ENCODE measurements around the gene NLRP3.
A peak's percentile ranks its signal among the peaks of the same experiment; 100 is the strongest.
"Not testable (repeated sequence)": the region's sequence is repeated elsewhere in the genome, so short reads cannot be mapped to it uniquely, and the experiment has no call there.

NLRP3 gene

DNA sequence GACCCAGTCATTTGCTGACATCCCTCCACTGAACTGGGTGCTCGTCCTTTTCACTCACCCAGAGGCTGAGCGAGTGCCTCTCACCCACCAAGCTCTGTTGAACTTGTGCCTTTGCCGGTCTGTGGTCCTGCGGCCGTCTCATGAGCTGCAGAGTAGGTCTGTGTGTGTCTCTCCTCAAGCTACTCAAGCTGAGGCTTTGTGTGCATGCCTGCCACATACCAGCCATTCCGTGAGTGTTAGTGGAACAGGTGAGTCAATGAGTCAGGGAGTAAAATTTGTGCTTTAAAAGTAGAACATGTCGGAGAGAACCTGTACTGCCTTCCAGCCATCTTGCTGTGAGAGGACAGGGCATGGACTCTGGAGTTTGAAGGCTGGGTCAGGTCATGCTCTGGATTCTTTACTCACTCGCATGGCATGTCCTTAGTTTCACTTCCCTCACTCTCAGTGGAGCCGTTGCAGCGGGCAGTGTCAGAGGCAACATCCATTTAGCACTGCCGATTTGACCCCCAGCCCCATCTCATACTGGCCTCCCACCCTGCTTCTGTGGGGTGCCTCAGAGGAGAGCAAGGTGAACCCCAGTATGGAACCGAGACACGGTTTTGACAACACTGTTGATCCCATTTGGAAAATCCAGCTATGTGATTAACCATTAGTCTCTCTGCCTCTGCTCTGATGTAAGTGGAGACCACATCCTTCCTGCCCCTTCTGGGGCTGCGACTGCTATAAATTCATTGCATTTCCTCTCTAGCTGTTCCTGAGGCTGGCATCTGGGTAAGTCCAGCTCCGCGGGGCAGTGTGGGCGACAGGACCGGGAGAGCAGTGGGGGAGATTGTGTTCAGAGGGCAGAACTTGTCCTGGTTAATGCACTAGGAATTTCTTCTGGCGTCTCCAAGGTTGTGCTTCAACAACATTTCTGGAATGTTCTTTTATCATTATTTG lies at the start of gene NLRP3:
NLRP3 (plus strand) TSS at position 751 of the 939 bp plus-strand sequence. CDS start 2,628 bp downstream, outside the sequence.
- H3K4me1 ChIP-seq (ENCODE audit: control insufficient read depth, insufficient read depth, low read length) = no peaks in the 10 kb centered on the region
- no peak within 1 kb of the TSS for H3K9ac ChIP-seq (ENCODE audit: low read depth, low read length)
- no peaks in the 10 kb centered on the region for H3K9me3 ChIP-seq (ENCODE audit: control insufficient read depth, insufficient read depth, low read length)
- no peak within 1 kb of the TSS for H3K27ac ChIP-seq (ENCODE audit: low read depth, low read length)
- H3K36me3 ChIP-seq (ENCODE audit: control insufficient read depth, insufficient read depth, low read length) = no peaks in the 10 kb centered on the region
- no peak within 1 kb of the TSS for H3K4me3 ChIP-seq (ENCODE audit: low read depth, low read length)
- H3K27me3 ChIP-seq (ENCODE audit: control insufficient read depth, insufficient read depth, low read length) = no peaks in the 10 kb centered on the region

DNA sequence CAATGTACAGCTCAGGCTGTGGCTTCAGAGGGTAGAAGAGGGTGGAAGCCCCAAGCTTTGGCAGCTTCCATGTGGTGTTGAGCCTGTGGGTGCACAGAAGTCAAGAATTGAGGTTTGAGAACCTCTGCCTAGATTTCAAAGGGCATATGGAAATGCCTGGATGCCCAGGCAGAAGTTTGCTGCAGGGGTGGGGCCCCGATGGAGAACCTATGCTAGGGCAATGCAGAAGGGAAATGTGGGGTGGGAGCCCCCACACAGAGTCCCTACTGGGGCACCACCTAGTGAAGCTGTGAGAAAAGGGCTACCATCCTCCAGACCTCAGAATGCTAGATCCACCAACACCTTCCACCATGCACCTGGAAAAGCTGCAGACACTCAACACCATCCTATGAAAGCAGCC lies 49.6 kb upstream of the NLRP3 start:
- not testable (repeated sequence) for H3K27ac ChIP-seq (ENCODE audit: low read depth, low read length); H3K9ac ChIP-seq (ENCODE audit: low read depth, low read length); H3K27me3 ChIP-seq (ENCODE audit: control insufficient read depth, insufficient read depth, low read length); H3K36me3 ChIP-seq (ENCODE audit: control insufficient read depth, insufficient read depth, low read length); H3K4me3 ChIP-seq (ENCODE audit: low read depth, low read length)
- peaks cover 15% of the 10 kb centered on the region; the same call in 1 of the 2 replicates for H3K9me3 ChIP-seq (ENCODE audit: control insufficient read depth, insufficient read depth, low read length)
- peaks cover 24% of the 10 kb centered on the region for H3K4me1 ChIP-seq (ENCODE audit: control insufficient read depth, insufficient read depth, low read length)

DNA sequence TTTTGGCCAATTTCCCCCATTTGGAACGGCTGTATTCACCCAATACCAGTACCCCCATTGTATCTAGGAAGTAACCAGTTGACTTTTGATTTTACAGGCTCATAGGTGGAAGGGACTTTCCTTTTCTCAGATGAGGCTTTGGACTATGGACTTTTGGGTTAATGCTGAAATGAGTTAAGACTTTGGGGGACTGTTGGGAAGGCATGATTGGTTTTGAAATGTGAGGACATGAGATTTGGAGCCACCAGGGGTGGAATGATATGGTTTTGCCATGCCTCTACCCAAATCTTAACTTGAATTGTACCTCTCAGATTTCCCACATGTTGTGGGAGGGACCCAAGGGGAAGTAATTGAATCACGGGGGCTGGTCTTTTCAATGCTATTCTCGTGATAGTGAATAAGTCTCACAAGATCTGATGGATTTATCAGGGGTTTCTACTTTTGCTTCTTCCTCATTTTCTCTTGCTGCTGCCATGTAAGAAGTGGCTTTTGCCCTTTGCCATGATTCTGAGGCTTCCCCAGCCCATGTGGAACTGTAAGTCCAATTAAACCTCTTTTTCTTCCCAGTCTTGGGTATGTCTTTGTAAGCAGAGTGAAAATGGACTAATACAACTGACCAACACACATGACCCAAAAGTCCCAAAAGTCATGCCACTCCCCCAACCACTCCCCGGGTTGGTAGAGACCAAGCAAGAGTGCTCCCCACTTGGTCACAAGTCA lies 48.9 kb upstream of the NLRP3 start:
- Histone ChIP-seq H3K4me3 (ENCODE audit: low read depth, low read length) (no peak overlapping the region), H3K27ac (ENCODE audit: low read depth, low read length) (no peak overlapping the region), H3K9me3 (ENCODE audit: control insufficient read depth, insufficient read depth, low read length) (peaks cover 15% of the 10 kb centered on the region; the same call in 1 of the 2 replicates), H3K4me1 (ENCODE audit: control insufficient read depth, insufficient read depth, low read length) (peaks cover 22% of the 10 kb centered on the region), H3K9ac (ENCODE audit: low read depth, low read length) (no peak overlapping the region), H3K27me3 (ENCODE audit: control insufficient read depth, insufficient read depth, low read length) (no peaks in the 10 kb centered on the region), H3K36me3 (ENCODE audit: control insufficient read depth, insufficient read depth, low read length) (no peaks in the 10 kb centered on the region)

GRCh38 chr1:247367786-247368422 lies 48.1 kb upstream of the NLRP3 start:
- Histone ChIP-seq H3K27ac (ENCODE audit: low read depth, low read length) (no peak overlapping the region), H3K4me1 (ENCODE audit: control insufficient read depth, insufficient read depth, low read length) (peaks cover 22% of the 10 kb centered on the region), H3K9me3 (ENCODE audit: control insufficient read depth, insufficient read depth, low read length) (peaks cover 15% of the 10 kb centered on the region; the same call in 1 of the 2 replicates), H3K9ac (ENCODE audit: low read depth, low read length) (no peak overlapping the region), H3K36me3 (ENCODE audit: control insufficient read depth, insufficient read depth, low read length) (no peaks in the 10 kb centered on the region), H3K27me3 (ENCODE audit: control insufficient read depth, insufficient read depth, low read length) (no peaks in the 10 kb centered on the region), H3K4me3 (ENCODE audit: low read depth, low read length) (no peak overlapping the region)

DNA sequence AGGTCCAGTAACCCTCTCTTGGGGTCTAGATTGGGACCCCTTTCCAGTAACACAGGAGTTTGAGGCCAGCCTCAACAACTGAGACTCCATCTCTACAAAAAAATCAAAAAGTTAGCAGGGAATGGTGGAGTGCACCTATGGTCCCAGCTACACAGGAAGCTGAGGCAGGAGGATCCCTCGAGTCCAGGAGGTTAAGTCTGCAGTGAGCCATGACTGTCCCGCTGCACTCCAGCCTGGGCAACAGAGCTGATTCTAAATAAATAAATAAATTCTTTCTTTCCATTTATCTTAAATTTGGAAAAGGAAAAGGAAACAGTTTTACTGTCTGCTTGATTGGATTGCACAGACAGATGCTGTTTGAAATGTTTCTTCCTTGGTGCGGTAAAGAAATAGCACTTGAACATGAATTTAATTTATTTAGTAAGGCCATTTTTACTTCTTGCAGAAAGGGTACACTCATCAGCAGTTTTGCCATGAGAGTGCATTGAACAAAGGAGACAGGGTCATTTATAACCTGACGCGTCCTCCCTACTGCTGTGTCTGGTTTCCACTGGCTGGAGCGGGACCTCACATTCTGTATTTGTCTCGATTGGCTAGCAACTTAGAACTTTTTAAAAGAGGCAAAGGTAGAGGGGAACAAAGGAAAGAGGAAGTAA lies 47.4 kb upstream of the NLRP3 start:
- Histone ChIP-seq H3K4me3 (ENCODE audit: low read depth, low read length) (no peak overlapping the region), H3K27me3 (ENCODE audit: control insufficient read depth, insufficient read depth, low read length) (no peaks in the 10 kb centered on the region), H3K36me3 (ENCODE audit: control insufficient read depth, insufficient read depth, low read length) (no peaks in the 10 kb centered on the region), H3K27ac (ENCODE audit: low read depth, low read length) (no peak overlapping the region), H3K9me3 (ENCODE audit: control insufficient read depth, insufficient read depth, low read length) (peaks cover 15% of the 10 kb centered on the region; the same call in 1 of the 2 replicates), H3K4me1 (ENCODE audit: control insufficient read depth, insufficient read depth, low read length) (peaks cover 22% of the 10 kb centered on the region), H3K9ac (ENCODE audit: low read depth, low read length) (no peak overlapping the region)

DNA sequence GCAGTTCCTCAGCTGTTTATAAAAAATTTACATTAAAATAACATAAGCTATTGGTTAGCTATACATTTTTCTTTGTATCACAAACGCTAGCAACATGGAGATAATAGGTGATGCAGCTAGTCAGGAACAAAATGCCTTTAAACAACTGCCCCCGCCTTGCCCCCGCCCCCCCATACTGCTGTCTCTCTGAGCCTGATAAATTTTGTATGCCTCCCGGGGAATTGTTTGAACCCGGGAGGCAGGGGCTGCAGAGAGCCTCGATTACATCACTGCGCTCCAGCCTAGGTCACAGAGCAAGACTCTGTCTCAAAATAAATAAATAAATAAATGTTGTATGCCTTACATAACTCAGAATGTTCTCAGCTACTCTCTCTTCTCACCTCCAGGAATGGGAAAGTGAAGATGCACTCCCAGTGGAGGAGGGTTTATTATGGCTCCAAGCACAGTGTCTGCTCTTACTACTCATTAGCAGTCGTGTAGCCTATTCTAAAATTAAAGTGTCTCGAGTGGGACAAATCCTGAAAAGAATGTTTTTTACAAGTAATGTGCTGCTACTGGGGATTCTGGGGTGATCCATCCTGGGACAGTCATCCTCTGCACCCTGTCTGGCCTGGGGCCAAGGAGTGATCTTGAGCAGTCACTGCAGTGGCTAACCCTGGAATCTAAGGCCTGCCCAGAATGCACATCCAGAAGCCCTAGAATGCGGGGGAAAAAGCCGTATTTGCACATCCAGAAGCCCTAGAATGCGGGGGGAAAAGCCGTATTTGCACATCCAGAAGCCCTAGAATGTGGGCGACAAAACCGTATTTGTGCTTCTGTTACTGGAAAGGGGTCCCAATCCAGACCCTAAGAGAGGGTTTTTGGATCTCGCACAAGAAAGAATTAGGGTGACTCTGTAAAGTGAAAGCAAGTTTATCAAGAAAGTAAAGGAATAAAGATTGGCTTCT lies 44.9 kb upstream of the NLRP3 start:
- Histone ChIP-seq H3K9me3 (ENCODE audit: control insufficient read depth, insufficient read depth, low read length) (peaks cover 2% of the 10 kb centered on the region; the same call in 1 of the 2 replicates), H3K4me3 (ENCODE audit: low read depth, low read length) (no peak overlapping the region), H3K27ac (ENCODE audit: low read depth, low read length) (no peak overlapping the region), H3K9ac (ENCODE audit: low read depth, low read length) (no peak overlapping the region), H3K4me1 (ENCODE audit: control insufficient read depth, insufficient read depth, low read length) (peaks cover 44% of the 10 kb centered on the region), H3K27me3 (ENCODE audit: control insufficient read depth, insufficient read depth, low read length) (no peaks in the 10 kb centered on the region), H3K36me3 (ENCODE audit: control insufficient read depth, insufficient read depth, low read length) (no peaks in the 10 kb centered on the region)

DNA sequence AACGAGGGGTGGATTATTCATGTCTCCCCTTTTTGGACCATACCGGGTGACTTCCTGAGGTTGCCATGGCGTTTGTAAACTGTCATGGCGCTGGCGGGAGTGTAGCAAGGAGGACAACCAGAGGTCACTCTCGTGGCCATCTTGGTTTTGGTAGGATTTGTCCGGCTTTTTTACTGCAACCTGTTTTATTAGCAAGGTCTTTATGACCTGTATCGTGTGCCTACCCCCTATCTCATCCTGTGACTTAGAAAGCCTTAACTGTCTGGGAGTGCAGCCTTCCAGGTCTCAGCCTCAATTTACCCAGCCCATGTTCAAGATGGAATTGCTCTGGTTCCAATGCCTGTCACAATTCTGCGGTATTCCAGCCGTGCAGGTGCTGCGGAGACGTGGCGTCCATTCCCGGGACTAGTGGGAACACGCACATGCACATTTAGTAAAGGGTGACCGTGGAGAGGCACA lies 44.1 kb upstream of the NLRP3 start:
- no peak overlapping the region for H3K4me3 ChIP-seq (ENCODE audit: low read depth, low read length)

GRCh38 chr1:247373721-247374141 lies 42.2 kb upstream of the NLRP3 start:
- no peak overlapping the region for H3K9ac ChIP-seq (ENCODE audit: low read depth, low read length)
- no peaks in the 10 kb centered on the region for H3K27me3 ChIP-seq (ENCODE audit: control insufficient read depth, insufficient read depth, low read length)
- no peaks in the 10 kb centered on the region for H3K36me3 ChIP-seq (ENCODE audit: control insufficient read depth, insufficient read depth, low read length)
- no peak overlapping the region for H3K4me3 ChIP-seq (ENCODE audit: low read depth, low read length)
- H3K9me3 ChIP-seq (ENCODE audit: control insufficient read depth, insufficient read depth, low read length) = no peaks in the 10 kb centered on the region
- H3K27ac ChIP-seq (ENCODE audit: low read depth, low read length) = no peak overlapping the region
- H3K4me1 ChIP-seq (ENCODE audit: control insufficient read depth, insufficient read depth, low read length) = peaks cover 64% of the 10 kb centered on the region

More for the DNA sequence above, 44.1 kb upstream of the NLRP3 start:
- Histone ChIP-seq H3K4me1 (ENCODE audit: control insufficient read depth, insufficient read depth, low read length) (peaks cover 49% of the 10 kb centered on the region), H3K27ac (ENCODE audit: low read depth, low read length) (no peak overlapping the region), H3K36me3 (ENCODE audit: control insufficient read depth, insufficient read depth, low read length) (no peaks in the 10 kb centered on the region), H3K27me3 (ENCODE audit: control insufficient read depth, insufficient read depth, low read length) (no peaks in the 10 kb centered on the region), H3K9me3 (ENCODE audit: control insufficient read depth, insufficient read depth, low read length) (no peaks in the 10 kb centered on the region), H3K9ac (ENCODE audit: low read depth, low read length) (no peak overlapping the region)

DNA sequence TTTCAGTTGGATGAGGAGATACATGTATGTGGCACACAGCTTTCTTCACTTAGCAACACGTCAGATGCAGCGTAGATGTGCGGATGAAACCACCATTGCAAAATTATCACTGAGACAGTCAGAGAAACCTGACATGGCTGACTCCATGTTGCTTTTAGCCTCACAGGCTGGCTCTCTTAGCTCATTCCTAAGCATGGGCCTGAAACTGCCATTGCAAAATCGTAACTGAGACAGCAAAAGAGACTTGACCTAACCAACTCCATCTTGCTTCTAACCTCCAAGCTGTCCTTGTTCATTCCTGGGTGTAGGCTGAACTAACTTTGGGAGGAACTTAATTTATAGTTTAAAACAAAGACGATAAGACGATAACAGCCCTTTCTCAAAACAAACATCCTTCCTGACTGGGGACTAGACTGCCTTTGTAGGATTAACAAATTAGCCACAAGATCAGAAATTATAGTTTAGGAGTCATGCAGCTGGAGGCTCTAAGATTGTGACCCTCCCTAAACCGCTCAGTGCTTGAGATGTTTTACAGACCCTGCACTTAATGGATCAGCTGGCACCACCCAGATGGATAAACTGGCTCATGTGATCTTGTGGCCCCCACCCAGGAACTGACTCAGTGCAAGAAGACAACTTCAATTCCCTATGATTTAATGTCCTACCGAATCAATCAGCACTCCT lies 41.2 kb upstream of the NLRP3 start:
- Histone ChIP-seq H3K27ac (ENCODE audit: low read depth, low read length) (peak overlapping the region; percentile 95), H3K4me3 (ENCODE audit: low read depth, low read length) (peak overlapping the region; percentile 63; the same call in 1 of the 2 replicates), H3K4me1 (ENCODE audit: control insufficient read depth, insufficient read depth, low read length) (peaks cover 56% of the 10 kb centered on the region)
- not testable (repeated sequence) for H3K36me3 ChIP-seq (ENCODE audit: control insufficient read depth, insufficient read depth, low read length); H3K27me3 ChIP-seq (ENCODE audit: control insufficient read depth, insufficient read depth, low read length); H3K9me3 ChIP-seq (ENCODE audit: control insufficient read depth, insufficient read depth, low read length); H3K9ac ChIP-seq (ENCODE audit: low read depth, low read length)

Data from HUES48 (cell line).